Testis (tissue), 2 donors: ENCODE measurements around the gene TCF7L2.

Source experiments
- CTCF ChIP-seq, 3 experiments: fragments of 450-650 bp in 2 of 3; fragments of 200-600 bp in 1 of 3; sonication (generic) in 1 of 3; IDR thresholded peaks; one replicate each; pipeline ENCODE4 v1.5.1; 2016 to 2019; ENCODE audit warnings: antibody characterized with exemption in 3 of 3, mild to moderate bottlenecking in 2 of 3, moderate library complexity in 1 of 3
- POLR2A ChIP-seq: fragments of 450-650 bp; IDR thresholded peaks from one replicate; pipeline ENCODE4 v1.6.1; 2017; ENCODE audit warnings: antibody characterized with exemption, mild to moderate bottlenecking, moderate library complexity

- TF ChIP-seq CTCF (IDR thresholded peaks at IDR 0.05): no peak
- no peak for TF ChIP-seq POLR2A
Observed at GRCh38 chr10:112953174-112954159, 3.4 kb downstream of the TCF7L2 start.
